CD4-positive, alpha-beta T cell treated with Interleukin-15 for 1 hour (primary cell): ENCODE measurements around the gene ACOD1.
"Not testable (repeated sequence)": the region's sequence is repeated elsewhere in the genome, so short reads cannot be mapped to it uniquely, and the experiment has no call there.

Experiments used
- DNase-seq: peaks from one replicate; pipeline ENCODE4 v3.0.0-alpha.2; 2020

Gene ACOD1

GRCh38 chr13:76954538-76954937, 6.2 kb downstream of the ACOD1 start:
- DNase-seq = no peak

GRCh38 chr13:76955193-76955592, 6.9 kb downstream of the ACOD1 start:
- DNase-seq = no peak

- DNase-seq = no peak
These were observed 7.3 kb downstream of the ACOD1 start for GRCh38 chr13:76955661-76956060.

GRCh38 chr13:76958841-76959432, 10.6 kb downstream of the ACOD1 start:
- no peak for DNase-seq

DNA sequence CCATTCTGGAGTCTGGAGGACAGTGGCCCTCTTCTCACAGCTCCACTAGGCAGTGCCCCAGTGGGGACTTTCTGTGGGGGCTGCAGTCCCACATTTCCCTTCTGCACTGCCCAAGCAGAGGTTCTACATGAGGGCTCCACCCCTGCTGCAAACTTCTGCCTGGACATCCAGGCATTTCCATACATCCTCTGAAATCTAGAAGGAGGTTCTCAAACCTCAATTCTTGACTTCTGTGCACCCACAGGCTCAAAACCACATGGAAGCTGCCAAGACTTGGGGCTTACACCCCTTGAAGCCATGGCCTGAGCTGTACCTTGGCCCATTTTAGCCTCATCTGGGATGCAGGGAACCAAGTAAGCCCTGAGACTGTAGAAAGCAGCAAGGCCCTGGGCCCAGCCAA, 11.4 kb downstream of the ACOD1 start:
- not testable (repeated sequence) for DNase-seq

GRCh38 chr13:76965759-76966421, 17.6 kb downstream of the ACOD1 start:
- no peak for DNase-seq

DNA sequence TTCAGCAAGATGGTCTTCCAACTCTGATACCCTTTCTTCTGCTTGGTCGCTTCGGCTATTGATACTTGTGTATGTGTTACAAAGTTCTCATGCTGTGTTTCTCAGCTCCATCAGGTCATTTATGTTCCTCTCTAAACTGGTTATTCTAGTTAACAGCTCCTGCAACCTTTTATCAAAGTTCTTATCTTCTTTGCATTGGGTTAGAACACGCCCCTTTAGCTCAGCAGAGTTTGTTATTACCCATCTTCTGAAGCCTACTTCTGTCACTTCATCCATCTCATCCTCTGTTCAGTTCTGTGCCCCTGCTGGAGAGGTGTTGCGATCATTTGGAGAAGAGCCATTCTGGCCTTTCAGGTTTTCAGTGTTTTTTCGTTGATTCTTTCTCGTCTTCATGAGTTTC, 18.7 kb downstream of the ACOD1 start:
- no peak for DNase-seq

GRCh38 chr13:76968041-76968440, 19.7 kb downstream of the ACOD1 start:
- no peak for DNase-seq

GRCh38 chr13:76969488-76970365, 21.4 kb downstream of the ACOD1 start:
- no peak for DNase-seq

DNA sequence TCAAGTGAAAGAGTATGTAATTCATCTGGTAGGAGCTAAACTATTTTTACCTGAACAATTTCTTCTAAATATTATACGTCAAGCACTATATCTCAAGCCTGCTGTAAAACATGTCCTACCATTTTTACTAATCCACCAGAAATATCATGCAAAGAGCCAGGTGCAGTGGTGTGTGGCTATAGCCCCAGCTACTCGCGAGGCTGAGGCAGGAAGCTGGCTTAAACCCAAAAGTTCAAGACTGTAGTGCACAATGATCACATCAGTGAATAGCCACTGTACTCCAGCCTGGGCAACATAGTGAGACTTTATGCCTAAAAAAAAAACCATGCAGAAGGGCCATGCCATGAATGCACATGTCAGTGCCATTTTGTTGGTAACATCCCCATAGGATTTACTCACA, 22.9 kb downstream of the ACOD1 start:
- DNase-seq = no peak

DNA sequence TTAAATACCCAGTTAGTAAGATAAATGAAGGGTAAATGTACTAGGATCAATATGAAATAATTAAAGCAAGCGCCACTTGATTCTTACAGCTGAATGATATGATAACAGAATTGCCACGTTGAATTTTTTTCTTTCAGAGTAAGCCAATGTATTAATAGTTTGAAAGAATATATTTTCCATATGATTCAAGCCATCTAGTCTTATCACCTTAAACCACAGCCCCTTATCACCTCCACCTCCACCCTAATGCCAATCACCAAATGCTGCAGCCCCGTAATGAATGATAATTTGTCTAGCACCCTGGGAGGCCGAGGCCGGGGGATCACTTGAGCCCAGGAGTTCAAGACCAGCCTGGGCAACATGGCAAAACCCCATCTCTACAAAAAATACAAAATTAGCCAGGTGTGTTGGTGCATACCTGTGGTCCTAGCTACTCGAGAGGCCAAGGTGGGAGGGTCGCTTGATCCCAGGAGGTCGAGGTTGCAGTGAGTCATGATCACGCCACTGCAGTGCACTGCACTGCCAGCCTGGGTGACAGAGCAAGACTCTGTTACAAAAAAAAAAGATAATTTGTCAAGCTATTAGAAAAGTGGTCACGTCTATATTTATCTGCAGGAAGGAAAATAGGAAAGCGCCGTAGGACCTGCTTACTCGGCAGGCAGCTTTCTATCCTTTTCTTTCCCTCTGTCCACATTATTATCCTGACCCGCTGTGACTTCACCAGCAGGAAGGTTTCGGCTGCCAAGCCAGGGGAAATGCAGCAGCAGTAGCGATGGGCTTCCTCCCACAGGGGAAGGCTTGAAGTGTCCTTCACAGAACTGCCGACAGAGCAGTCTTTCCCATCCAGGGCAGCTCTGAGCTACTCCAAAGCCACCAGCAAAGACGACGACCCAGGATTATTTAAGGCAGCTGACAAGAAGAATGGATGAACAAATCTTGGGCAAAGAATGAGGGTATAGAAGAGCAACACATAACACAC, 23.8 kb downstream of the ACOD1 start:
- no peak for DNase-seq

- DNase-seq = no peak
These were observed 25.8 kb downstream of the ACOD1 start for GRCh38 chr13:76973920-76974617.

- no peak for DNase-seq
These were observed 26.3 kb downstream of the ACOD1 start for GRCh38 chr13:76974618-76974975.

GRCh38 chr13:76975863-76976262, 27.6 kb downstream of the ACOD1 start:
- DNase-seq = no peak

- DNase-seq = no peak
These were observed 28.2 kb downstream of the ACOD1 start for GRCh38 chr13:76976490-76976889.

DNA sequence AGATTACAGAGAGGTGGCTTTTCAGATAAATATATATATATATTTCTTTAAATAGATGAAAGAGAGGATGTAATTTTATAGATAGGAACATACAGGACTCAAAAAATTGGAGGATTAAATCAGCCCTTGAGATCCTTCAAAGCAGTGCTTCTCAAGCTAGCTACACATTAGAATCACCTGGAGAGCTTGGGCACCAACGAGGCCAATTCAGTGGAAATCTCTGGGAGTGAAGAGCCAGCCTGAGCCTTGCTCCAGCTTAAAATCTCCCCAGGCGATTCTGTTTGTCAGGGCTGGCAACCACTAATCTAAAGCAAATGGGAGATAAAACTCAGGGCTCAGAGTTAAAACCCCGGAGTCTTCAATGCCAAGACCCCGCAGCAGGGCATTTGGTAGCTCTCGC, 28.6 kb downstream of the ACOD1 start:
- no peak for DNase-seq

DNA sequence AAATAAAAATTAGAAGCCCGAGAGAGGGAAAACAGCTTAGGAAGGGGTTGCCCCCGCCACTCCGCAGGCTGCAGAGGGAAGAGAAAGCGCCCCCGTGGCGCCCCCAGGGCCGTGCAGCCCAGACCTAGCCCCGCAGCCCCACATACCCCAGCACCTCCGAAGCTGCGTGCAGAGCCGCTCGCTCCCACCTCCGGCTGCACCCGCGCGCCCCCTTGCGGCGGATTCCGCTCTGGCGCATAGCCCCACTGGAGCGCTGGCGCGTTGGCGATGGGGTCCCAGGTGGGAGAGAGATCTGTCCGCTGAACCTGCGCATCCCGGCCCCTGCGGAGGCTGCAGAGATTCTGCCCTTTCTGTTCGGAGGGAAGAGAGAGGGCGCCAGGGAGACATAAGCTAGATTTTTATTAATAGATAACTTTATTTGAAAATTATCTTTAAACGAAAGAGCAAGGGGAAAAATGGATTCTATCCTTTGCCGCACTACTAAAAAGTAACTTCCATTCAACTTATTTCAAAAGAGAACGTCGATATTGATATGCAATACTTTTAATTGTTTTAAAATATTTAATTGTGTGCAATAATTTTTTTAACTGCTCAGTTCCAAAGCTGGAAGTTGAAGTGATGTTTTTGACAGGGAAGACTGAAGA, 31.9 kb downstream of the ACOD1 start:
- peak; percentile 77 for DNase-seq

GRCh38 chr13:76982061-76982460, 33.8 kb downstream of the ACOD1 start:
- no peak for DNase-seq

DNA sequence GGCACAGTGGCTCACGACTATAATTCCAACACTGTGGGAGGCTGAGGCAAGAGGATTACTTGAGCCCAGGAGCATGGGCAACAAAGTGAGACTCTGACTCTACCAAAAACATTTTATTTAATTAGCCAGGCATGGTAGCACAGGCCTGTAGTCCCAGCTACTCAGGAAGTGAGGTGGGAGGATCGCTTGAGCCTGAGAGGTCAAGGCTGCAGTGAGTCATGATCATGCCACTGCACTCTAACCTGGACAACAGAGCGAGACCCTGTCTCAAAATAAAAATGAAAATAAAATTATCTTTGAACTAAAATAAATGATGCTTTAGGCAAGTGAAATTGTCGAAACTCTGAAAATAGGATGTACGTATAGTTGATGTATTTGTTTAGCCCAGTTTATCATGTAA, 35.4 kb downstream of the ACOD1 start:
- no peak for DNase-seq

DNA sequence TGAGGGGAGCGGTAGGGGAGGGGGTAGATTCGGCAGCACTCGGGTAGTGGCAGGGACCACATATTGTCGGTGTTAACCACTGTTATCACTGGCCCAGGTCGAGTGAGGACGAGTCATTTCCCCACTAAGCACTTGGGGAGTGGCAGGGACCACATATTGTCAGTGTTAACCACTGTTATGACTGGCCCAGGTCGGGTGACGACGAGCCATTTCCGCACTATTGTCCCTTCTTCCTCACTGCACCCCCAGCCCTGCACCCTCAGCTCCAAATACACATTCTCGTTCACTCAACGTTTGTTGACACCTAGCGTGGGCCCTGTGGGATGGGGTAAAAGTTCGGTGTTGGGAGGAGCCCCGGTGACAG, 43.1 kb downstream of the ACOD1 start:
- DNase-seq = peak; percentile 86

- peak; percentile 97 for DNase-seq
These were observed 43.7 kb downstream of the ACOD1 start, which contains the start of gene CLN5 for GRCh38 chr13:76991796-76992547. Gene CLN5, plus strand, starts transcription at chr13:76992081. Its CDS starts 18 bp downstream, at chr13:76992099.
